K562 (cell line): ENCODE data around the gene ZNF438. TPM values are rescaled to one million over a fixed set of nuclear protein-coding genes. Genes with fewer than 3 reads are reported as not detected.

Experiments used
- ASH1L ChIP-seq: fragments of 450-650 bp; IDR thresholded peaks from 2 replicates; pipeline ENCODE4 v1.6.1; 2018; ENCODE audit warnings: borderline replicate concordance, mild to moderate bottlenecking, low read depth; ENCODE audit not compliant: partially characterized antibody
- CCAR2 ChIP-seq: fragments of 200-400 bp; formaldehyde crosslinking; IDR thresholded peaks from 2 replicates; pipeline ENCODE4 v1.6.1; 2017; ENCODE audit warnings: mild to moderate bottlenecking, low read depth, low read length
- CEBPB ChIP-seq: fragments of 450-650 bp; IDR thresholded peaks from 2 replicates; pipeline ENCODE4 v1.6.1; 2016; ENCODE audit warnings: missing genetic modification characterization, missing compliant biosample characterization
- CHD2 ChIP-seq: IDR thresholded peaks from 2 replicates; pipeline ENCODE4 v1.6.1; 2011; ENCODE audit warnings: low read depth, low read length
- FOXA3 ChIP-seq, 2 experiments: fragments of 450-650 bp in 1 of 2; sonication (generic) in 1 of 2; formaldehyde crosslinking; IDR thresholded peaks in 1 of 2; conservative IDR thresholded peaks in 1 of 2; 2 replicates each; pipeline versions ENCODE4 v1.4.0 to v1.8.0; 2020 to 2022; ENCODE audit warnings: mild to moderate bottlenecking in 2 of 2, missing genetic modification reagents in 1 of 2
- GTF2A2 ChIP-seq: IDR thresholded peaks from 2 replicates; pipeline ENCODE4 v1.6.1; 2016; ENCODE audit warnings: mild to moderate bottlenecking, missing genetic modification characterization, missing compliant biosample characterization
- HDAC2 ChIP-seq: fragments of 450-650 bp; IDR thresholded peaks from 2 replicates; pipeline ENCODE4 v1.6.1; 2016; ENCODE audit warnings: mild to moderate bottlenecking
- JUND ChIP-seq, 2 experiments: IDR thresholded peaks; 2 replicates in 1 of 2; 3 replicates in 1 of 2; pipeline ENCODE4 v1.6.1; 2011; ENCODE audit warnings: borderline replicate concordance in 2 of 2, low read depth in 2 of 2, low read length in 2 of 2, improper control_type of control experiment in 1 of 2, missing biosample characterization in 1 of 2, missing genetic modification characterization in 1 of 2, missing genetic modification reagents in 1 of 2
- KAT8 ChIP-seq: fragments of 450-650 bp; IDR thresholded peaks from 2 replicates; pipeline ENCODE4 v1.6.1; 2016; ENCODE audit warnings: low read depth, mild to moderate bottlenecking
- LARP7 ChIP-seq: fragments of 450-650 bp; IDR thresholded peaks from 2 replicates; pipeline ENCODE4 v1.6.1; 2016
- MCM3 ChIP-seq: fragments of 450-650 bp; IDR thresholded peaks from 2 replicates; pipeline ENCODE4 v1.6.1; 2016
- NCOA1 ChIP-seq: fragments of 450-650 bp; IDR thresholded peaks from 2 replicates; pipeline ENCODE4 v1.6.1; 2016; ENCODE audit warnings: low read depth
- NFE2 ChIP-seq: IDR thresholded peaks from 2 replicates; pipeline ENCODE4 v1.6.1; 2014; ENCODE audit warnings: antibody characterized with exemption, low read depth
- NFXL1 ChIP-seq: fragments of 450-650 bp; formaldehyde crosslinking; IDR thresholded peaks from 2 replicates; pipeline ENCODE4 v1.4.0; 2021; ENCODE audit warnings: mild to moderate bottlenecking
- NRF1 ChIP-seq, 2 experiments: fragments of 450-650 bp; IDR thresholded peaks in 1 of 2; conservative IDR thresholded peaks in 1 of 2; 2 replicates each; pipeline ENCODE4 v1.6.1; 2014; ENCODE audit warnings: mild to moderate bottlenecking in 2 of 2
- POLR3G ChIP-seq: IDR thresholded peaks from 2 replicates; pipeline ENCODE4 v1.6.1; 2011; ENCODE audit not compliant: insufficient read length, insufficient replicate concordance; ENCODE audit errors: extremely low read depth
- SIN3B ChIP-seq: fragments of 450-650 bp; IDR thresholded peaks from 2 replicates; pipeline ENCODE4 v1.6.1; 2017; ENCODE audit warnings: low read depth, mild to moderate bottlenecking, moderate library complexity
- TGIF2 ChIP-seq: sonication (generic); formaldehyde crosslinking; IDR thresholded peaks from 2 replicates; pipeline ENCODE4 v1.8.1; 2022; ENCODE audit warnings: mild to moderate bottlenecking, missing genetic modification reagents, moderate library complexity
- XRCC5 ChIP-seq: fragments of 200-400 bp; formaldehyde crosslinking; IDR thresholded peaks from 2 replicates; pipeline ENCODE4 v1.6.1; 2017; ENCODE audit warnings: low read depth, mild to moderate bottlenecking, low read length
- ZNF551 ChIP-seq: fragments of 250-450 bp; sonication (Bioruptor Pico); IDR thresholded peaks from 2 replicates; pipeline ENCODE4 v1.5.0; 2021; ENCODE audit warnings: mild to moderate bottlenecking, moderate library complexity
- polyA plus RNA-seq, 8 experiments: library from polyadenylated mRNA; depleted of rRNA in 4 of 8; stranded (reverse) in 5 of 8; unstranded in 3 of 8; fragments of >200 nt; fragmentation: Nextera tagmentation in 2 of 8; fragmentation: Illumina TruSeq in 1 of 8; extraction: Ambion mirVana in 2 of 8; extraction: Trizol in 1 of 8; gene quantifications; 2 replicates each; pipeline versions ENCODE4 v1.2.1 to v1.2.3, GENCODE V29; 2011 to 2014; ENCODE audit warnings: inconsistent platforms in 1 of 8, missing spikeins in 1 of 8
- total RNA-seq, 7 experiments: library from RNA; depleted of rRNA in 6 of 7; stranded (reverse); fragments of >200 nt in 6 of 7; fragmentation: Illumina TruSeq in 2 of 7; extraction: Trizol in 2 of 7; gene quantifications; 2 replicates each; pipeline versions ENCODE4 v1.2.1 to v1.2.3, GENCODE V29; 2011 to 2021; ENCODE audit warnings: low replicate concordance in 1 of 7
- TF ChIP-seq, protein P1 (sequence below): sonication (generic); formaldehyde crosslinking; IDR thresholded peaks from 2 replicates; pipeline ENCODE4 v1.8.0; 2023; ENCODE audit warnings: mild to moderate bottlenecking, missing genetic modification reagents
- TF ChIP-seq, protein P2 (sequence below): fragments of 200-800 bp; sonication (Bioruptor generic); IDR thresholded peaks from 2 replicates; pipeline ENCODE4 v1.6.1; 2017; ENCODE audit warnings: missing genetic modification characterization, missing compliant biosample characterization
- TF ChIP-seq, protein P3 (sequence below): fragments of 250-450 bp; sonication (Bioruptor Pico); IDR thresholded peaks from 2 replicates; pipeline ENCODE4 v1.9.0; 2021; ENCODE audit warnings: mild to moderate bottlenecking
- TF ChIP-seq, protein P4 (sequence below): fragments of 450-650 bp; IDR thresholded peaks from 2 replicates; pipeline ENCODE4 v1.6.1; 2018; ENCODE audit warnings: mild to moderate bottlenecking, low read depth; ENCODE audit not compliant: partially characterized antibody

ZNF438 gene
- total and polyA plus RNA-seq, 9 of the 15 experiments (the other 6 are each of a cell fraction or from before 2014, with no cell fraction given) = 0.45 to 1.5 (median 0.91) TPM

DNA sequence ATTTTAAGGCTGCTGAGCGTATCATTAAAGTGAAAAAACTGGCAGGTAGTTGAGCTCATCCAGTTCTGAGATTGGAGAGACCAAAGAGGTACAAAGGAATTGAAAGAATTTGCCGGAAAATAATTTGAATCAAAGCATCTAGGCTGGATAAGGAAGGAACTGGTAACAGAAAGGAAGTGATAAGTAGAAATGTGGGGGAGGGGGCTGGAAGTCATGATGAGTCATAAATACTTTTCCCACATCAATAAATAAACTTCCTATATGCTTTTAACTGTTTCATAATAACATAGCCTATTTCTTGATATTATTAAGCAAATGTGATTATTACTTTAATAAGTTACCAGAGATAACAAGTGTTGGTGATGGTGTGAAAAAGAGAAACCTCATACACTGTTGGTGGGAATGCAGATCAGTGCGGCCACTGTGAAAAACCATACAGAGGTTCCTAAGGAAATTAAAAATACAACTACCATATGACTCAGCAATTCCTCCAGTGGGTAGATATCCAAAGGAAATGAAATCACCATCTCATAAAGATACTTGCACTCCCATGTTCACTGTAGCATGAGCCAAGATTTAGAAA lies 27.0 kb downstream of the ZNF438 start (continued):
- TF ChIP-seq CCAR2 (no peak), HDAC2 (no peak), SIN3B (no peak), ZNF551 (no peak), XRCC5 (no peak), JUND (IDR thresholded peaks at IDR 0.05; ENCODE audit: borderline replicate concordance, low read depth, low read length) (peak; percentile 54), JUND (tag; IDR thresholded peaks at IDR 0.05; ENCODE audit: borderline replicate concordance, low read depth, low read length) (peak; percentile 24; the same call in 1 of the 3 replicates), NFE2 (peak; percentile 50; the same call in 1 of the 2 replicates), GTF2A2 (no peak), CHD2 (no peak), TGIF2 (CRISPR knock-in tag) (no peak), LARP7 (no peak), KAT8 (no peak), MCM3 (no peak), POLR3G (no peak), CEBPB (tag) (no peak), ASH1L (no peak), FOXA3 (CRISPR knock-in tag; conservative IDR thresholded peaks at IDR 0.05 in 1 of 2, IDR thresholded peaks at IDR 0.05 in 1 of 2) (no peak), NCOA1 (no peak), NRF1 (conservative IDR thresholded peaks at IDR 0.05 in 1 of 2, IDR thresholded peaks at IDR 0.05 in 1 of 2) (no peak), NFXL1 (CRISPR knock-in tag) (no peak)
- TF ChIP-seq, protein P1, sequence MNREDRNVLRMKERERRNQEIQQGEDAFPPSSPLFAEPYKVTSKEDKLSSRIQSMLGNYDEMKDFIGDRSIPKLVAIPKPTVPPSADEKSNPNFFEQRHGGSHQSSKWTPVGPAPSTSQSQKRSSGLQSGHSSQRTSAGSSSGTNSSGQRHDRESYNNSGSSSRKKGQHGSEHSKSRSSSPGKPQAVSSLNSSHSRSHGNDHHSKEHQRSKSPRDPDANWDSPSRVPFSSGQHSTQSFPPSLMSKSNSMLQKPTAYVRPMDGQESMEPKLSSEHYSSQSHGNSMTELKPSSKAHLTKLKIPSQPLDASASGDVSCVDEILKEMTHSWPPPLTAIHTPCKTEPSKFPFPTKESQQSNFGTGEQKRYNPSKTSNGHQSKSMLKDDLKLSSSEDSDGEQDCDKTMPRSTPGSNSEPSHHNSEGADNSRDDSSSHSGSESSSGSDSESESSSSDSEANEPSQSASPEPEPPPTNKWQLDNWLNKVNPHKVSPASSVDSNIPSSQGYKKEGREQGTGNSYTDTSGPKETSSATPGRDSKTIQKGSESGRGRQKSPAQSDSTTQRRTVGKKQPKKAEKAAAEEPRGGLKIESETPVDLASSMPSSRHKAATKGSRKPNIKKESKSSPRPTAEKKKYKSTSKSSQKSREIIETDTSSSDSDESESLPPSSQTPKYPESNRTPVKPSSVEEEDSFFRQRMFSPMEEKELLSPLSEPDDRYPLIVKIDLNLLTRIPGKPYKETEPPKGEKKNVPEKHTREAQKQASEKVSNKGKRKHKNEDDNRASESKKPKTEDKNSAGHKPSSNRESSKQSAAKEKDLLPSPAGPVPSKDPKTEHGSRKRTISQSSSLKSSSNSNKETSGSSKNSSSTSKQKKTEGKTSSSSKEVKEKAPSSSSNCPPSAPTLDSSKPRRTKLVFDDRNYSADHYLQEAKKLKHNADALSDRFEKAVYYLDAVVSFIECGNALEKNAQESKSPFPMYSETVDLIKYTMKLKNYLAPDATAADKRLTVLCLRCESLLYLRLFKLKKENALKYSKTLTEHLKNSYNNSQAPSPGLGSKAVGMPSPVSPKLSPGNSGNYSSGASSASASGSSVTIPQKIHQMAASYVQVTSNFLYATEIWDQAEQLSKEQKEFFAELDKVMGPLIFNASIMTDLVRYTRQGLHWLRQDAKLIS (CRISPR knock-in tag) = no peak
- TF ChIP-seq, protein P2, sequence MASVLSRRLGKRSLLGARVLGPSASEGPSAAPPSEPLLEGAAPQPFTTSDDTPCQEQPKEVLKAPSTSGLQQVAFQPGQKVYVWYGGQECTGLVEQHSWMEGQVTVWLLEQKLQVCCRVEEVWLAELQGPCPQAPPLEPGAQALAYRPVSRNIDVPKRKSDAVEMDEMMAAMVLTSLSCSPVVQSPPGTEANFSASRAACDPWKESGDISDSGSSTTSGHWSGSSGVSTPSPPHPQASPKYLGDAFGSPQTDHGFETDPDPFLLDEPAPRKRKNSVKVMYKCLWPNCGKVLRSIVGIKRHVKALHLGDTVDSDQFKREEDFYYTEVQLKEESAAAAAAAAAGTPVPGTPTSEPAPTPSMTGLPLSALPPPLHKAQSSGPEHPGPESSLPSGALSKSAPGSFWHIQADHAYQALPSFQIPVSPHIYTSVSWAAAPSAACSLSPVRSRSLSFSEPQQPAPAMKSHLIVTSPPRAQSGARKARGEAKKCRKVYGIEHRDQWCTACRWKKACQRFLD (CRISPR knock-in tag) = no peak
- TF ChIP-seq, protein P3, sequence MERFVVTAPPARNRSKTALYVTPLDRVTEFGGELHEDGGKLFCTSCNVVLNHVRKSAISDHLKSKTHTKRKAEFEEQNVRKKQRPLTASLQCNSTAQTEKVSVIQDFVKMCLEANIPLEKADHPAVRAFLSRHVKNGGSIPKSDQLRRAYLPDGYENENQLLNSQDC (CRISPR knock-in tag) = no peak
- TF ChIP-seq, protein P4, sequence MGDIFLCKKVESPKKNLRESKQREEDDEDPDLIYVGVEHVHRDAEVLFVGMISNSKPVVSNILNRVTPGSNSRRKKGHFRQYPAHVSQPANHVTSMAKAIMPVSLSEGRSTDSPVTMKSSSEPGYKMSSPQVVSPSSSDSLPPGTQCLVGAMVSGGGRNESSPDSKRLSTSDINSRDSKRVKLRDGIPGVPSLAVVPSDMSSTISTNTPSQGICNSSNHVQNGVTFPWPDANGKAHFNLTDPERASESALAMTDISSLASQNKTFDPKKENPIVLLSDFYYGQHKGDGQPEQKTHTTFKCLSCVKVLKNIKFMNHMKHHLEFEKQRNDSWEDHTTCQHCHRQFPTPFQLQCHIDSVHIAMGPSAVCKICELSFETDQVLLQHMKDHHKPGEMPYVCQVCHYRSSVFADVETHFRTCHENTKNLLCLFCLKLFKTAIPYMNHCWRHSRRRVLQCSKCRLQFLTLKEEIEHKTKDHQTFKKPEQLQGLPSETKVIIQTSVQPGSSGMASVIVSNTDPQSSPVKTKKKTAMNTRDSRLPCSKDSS = no peak
